Measurements from ENCODE around the gene XPO5.

XPO5 gene

GRCh38 chr6:43608807-43609206 is 33.0 kb upstream of the XPO5 start:
- TF ChIP-seq GATA2 (IDR thresholded peaks at IDR 0.05; ENCODE audit: low read depth, low read length) (no peak), GATA3 (IDR thresholded peaks at IDR 0.05; ENCODE audit: low read depth, low read length) (no peak)

GRCh38 chr6:43608310-43608763 is 32.5 kb upstream of the XPO5 start:
- no peak for TF ChIP-seq GATA2 (IDR thresholded peaks at IDR 0.05; ENCODE audit: low read depth, low read length)
- no peak for TF ChIP-seq GATA3 (IDR thresholded peaks at IDR 0.05; ENCODE audit: low read depth, low read length)

GRCh38 chr6:43606019-43606418 is 30.2 kb upstream of the XPO5 start:
- TF ChIP-seq GATA3 (IDR thresholded peaks at IDR 0.05; ENCODE audit: low read depth, low read length) (no peak), GATA2 (IDR thresholded peaks at IDR 0.05; ENCODE audit: low read depth, low read length) (no peak)

GRCh38 chr6:43604174-43604573 is 28.3 kb upstream of the XPO5 start:
- TF ChIP-seq GATA2 (IDR thresholded peaks at IDR 0.05; ENCODE audit: low read depth, low read length) (no peak), GATA3 (IDR thresholded peaks at IDR 0.05; ENCODE audit: low read depth, low read length) (no peak)

GRCh38 chr6:43600595-43600994 is 24.8 kb upstream of the XPO5 start:
- TF ChIP-seq GATA3 (IDR thresholded peaks at IDR 0.05; ENCODE audit: low read depth, low read length) = no peak
- TF ChIP-seq GATA2 (IDR thresholded peaks at IDR 0.05; ENCODE audit: low read depth, low read length) = no peak

- TF ChIP-seq GATA3 (IDR thresholded peaks at IDR 0.05; ENCODE audit: low read depth, low read length) (no peak), GATA2 (IDR thresholded peaks at IDR 0.05; ENCODE audit: low read depth, low read length) (no peak)
Measured at GRCh38 chr6:43593938-43594337, 18.1 kb upstream of the XPO5 start.

GRCh38 chr6:43588194-43588593 is 12.4 kb upstream of the XPO5 start:
- no peak for TF ChIP-seq GATA2 (IDR thresholded peaks at IDR 0.05; ENCODE audit: low read depth, low read length)
- no peak for TF ChIP-seq GATA3 (IDR thresholded peaks at IDR 0.05; ENCODE audit: low read depth, low read length)

- TF ChIP-seq GATA2 (IDR thresholded peaks at IDR 0.05; ENCODE audit: low read depth, low read length) (no peak), GATA3 (IDR thresholded peaks at IDR 0.05; ENCODE audit: low read depth, low read length) (no peak)
Measured at GRCh38 chr6:43584892-43585570, 9.2 kb upstream of the XPO5 start.

- TF ChIP-seq GATA3 (IDR thresholded peaks at IDR 0.05; ENCODE audit: low read depth, low read length) (no peak), GATA2 (IDR thresholded peaks at IDR 0.05; ENCODE audit: low read depth, low read length) (no peak)
Measured at GRCh38 chr6:43582911-43583310, 7.1 kb upstream of the XPO5 start.

- TF ChIP-seq GATA2 (IDR thresholded peaks at IDR 0.05; ENCODE audit: low read depth, low read length) (0 out of 2 replicates have a peak, but pooled peaks have one; percentile 5), GATA3 (IDR thresholded peaks at IDR 0.05; ENCODE audit: low read depth, low read length) (no peak)
Measured at GRCh38 chr6:43579171-43579570, 3.3 kb upstream of the XPO5 start.

- TF ChIP-seq GATA3 (IDR thresholded peaks at IDR 0.05; ENCODE audit: low read depth, low read length) (no peak), GATA2 (IDR thresholded peaks at IDR 0.05; ENCODE audit: low read depth, low read length) (no peak)
Measured at GRCh38 chr6:43578748-43579147, 2.9 kb upstream of the XPO5 start.

GRCh38 chr6:43575105-43575771 is 600 bp downstream of the XPO5 start:
- TF ChIP-seq GATA3 (IDR thresholded peaks at IDR 0.05; ENCODE audit: low read depth, low read length) = no peak
- no peak for TF ChIP-seq GATA2 (IDR thresholded peaks at IDR 0.05; ENCODE audit: low read depth, low read length)

- no peak for TF ChIP-seq GATA3 (IDR thresholded peaks at IDR 0.05; ENCODE audit: low read depth, low read length)
- no peak for TF ChIP-seq GATA2 (IDR thresholded peaks at IDR 0.05; ENCODE audit: low read depth, low read length)
Measured at GRCh38 chr6:43572015-43572414, 3.8 kb downstream of the XPO5 start.

- TF ChIP-seq GATA2 (IDR thresholded peaks at IDR 0.05; ENCODE audit: low read depth, low read length) = no peak
- no peak for TF ChIP-seq GATA3 (IDR thresholded peaks at IDR 0.05; ENCODE audit: low read depth, low read length)
Measured at GRCh38 chr6:43570876-43571441, 4.9 kb downstream of the XPO5 start.

- TF ChIP-seq GATA2 (IDR thresholded peaks at IDR 0.05; ENCODE audit: low read depth, low read length) (no peak), GATA3 (IDR thresholded peaks at IDR 0.05; ENCODE audit: low read depth, low read length) (no peak)
Measured at GRCh38 chr6:43559328-43559727, 16.5 kb downstream of the XPO5 start.

All from SH-SY5Y (cell line).